Measurements from ENCODE around the gene DIS3L2.

The DIS3L2 gene

DNA sequence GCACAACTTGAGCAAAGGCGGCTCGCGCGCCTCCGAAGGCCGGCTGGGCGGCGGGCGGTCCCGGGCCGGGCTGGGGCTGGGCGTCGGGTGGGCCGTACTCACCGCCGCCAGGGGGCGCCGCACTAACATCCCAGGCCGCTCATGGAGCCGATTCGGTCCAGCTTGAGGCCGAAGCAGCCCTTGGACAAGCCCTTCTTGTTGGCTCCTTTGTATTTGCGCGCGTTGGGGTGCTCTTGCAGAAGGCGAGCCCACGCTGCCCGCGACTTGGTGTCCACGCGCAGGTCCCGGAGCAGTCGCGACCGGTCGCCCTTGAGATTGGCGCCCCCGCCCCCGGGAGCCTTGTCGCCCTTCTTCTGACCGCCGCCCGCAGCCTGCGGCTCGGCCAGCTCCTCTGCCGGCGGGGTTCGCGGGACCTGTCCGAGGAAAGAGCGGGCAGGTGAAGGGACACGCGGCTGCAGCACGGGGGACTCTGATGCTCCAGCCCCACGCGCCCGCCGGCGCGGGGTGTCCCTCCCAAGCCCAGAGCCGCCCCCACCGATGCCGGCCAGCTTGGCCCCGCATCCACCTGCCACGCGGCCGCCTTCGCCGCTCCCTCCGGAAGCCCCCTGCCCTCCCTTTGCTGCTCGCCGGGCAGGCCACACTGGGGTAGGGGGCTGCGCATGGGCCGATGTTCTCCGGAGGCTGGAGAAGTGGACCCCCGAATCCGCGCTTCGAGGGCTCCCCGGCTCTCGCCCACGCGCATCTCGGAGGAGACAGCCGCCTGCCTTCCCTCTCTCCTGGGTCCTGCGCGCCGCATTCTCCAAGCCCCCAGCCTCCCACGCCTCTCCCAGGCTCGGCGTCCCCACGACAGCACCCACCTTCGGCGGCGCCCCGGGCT is 36.0 kb upstream of the DIS3L2 start:
- ATAC-seq (replicated peaks), result peak; percentile 80 to 81
- Mint-ChIP-seq H3K36me3 (no peaks in the 10 kb centered on the region), H3K9me3 (no peaks in the 10 kb centered on the region), H3K4me3 (peak overlapping the region; percentile 72 to 75), H3K27me3 (peaks cover 55 to 61% of the 10 kb centered on the region in 2 donors), H3K4me1 (peaks cover 16 to 27% of the 10 kb centered on the region in 2 donors), H3K27ac (no peak overlapping the region)
- DNase-seq, result peak; percentile 59

DNA sequence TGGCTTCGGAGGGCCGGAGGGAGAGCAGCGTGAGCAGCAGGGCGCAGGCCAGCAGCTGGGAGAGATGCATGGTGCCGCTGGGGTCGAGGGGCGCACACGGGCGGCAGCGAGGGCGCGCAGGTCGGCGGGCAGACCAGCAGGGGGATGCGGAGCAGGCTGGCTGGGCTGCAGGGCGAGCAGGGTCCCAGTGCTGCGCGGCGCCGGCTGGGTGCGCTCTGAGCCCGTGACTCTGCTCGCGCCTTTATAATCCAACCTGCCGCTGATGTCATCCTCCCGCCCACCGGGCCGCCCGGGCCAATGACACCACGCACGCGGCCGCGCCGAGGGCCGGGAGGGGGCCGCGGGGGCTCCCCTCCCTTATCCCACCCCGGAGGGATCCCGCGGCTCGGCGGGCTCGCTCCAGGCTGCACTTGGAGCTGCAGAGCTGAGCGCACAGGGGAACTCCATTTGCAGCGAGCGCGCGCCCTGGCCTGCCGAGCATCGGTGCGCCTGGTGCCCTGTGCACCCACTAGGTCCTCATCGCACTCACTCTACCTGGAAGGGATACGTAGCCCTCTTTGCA is 35.3 kb upstream of the DIS3L2 start, which contains the start of gene NPPC:
TSS of gene NPPC (minus strand) at position 217 of the 562 bp plus-strand sequence. CDS start at position 70, 147 bp downstream.
- no peaks in the 10 kb centered on the region for H3K36me3 Mint-ChIP-seq
- DNase-seq, result peak; percentile 29
- no peaks in the 10 kb centered on the region for H3K9me3 Mint-ChIP-seq
- peaks cover 55 to 67% of the 10 kb centered on the region in 2 donors for H3K27me3 Mint-ChIP-seq
- peak within 1 kb of the TSS; percentile 72 to 75 for H3K4me3 Mint-ChIP-seq
- peaks cover 16 to 27% of the 10 kb centered on the region in 2 donors for H3K4me1 Mint-ChIP-seq
- peak; percentile 65 to 73 for ATAC-seq (replicated peaks)
- H3K27ac Mint-ChIP-seq, result peak within 1 kb of the TSS; percentile 22

DNA sequence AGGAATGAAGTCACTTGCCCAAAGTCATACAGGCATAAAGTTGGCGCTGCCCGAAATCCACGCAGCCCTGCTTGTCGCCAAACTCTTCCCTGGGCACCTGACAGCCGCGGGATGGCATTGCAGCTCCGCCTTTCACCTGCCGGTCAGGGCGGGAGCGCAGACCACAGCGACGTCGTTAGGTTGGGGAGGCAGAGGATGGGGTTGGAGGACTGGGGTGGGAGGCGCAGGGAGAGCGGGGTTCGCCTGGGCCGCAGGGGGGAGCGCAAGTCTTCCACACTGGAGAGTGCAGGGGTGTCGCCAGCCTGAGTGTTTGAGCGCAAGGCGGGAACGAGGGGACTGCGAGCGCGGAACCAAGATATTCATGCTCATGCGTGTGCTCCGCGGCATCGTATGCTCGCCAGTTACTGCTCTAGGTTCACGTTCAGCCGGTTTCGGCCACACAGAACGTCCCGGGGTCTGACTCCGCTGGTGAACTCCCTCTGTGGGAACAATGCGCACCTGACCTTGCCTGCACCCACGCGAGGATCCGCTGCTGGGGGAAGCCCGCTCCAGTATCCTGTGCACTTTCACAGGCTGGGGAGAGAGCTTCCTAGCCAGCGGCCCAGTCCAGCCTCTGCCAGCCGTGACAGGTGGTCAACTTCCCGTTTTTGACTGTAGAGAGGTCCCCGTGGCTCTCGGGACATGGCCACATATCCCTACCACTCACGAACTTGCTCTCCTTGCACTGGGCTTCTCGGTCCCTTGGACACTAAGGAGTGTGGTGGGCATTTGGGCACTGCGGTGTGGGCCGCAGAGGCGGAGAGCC is 34.5 kb upstream of the DIS3L2 start:
- ATAC-seq (replicated peaks), result peak; percentile 7 to 29
- peak overlapping the region; percentile 72 to 75 for H3K4me3 Mint-ChIP-seq
- DNase-seq, result peak; percentile 18
- H3K4me1 Mint-ChIP-seq, result peaks cover 16 to 27% of the 10 kb centered on the region in 2 donors
- peaks cover 55 to 67% of the 10 kb centered on the region in 2 donors for H3K27me3 Mint-ChIP-seq
- no peaks in the 10 kb centered on the region for H3K9me3 Mint-ChIP-seq
- H3K36me3 Mint-ChIP-seq, result no peaks in the 10 kb centered on the region
- peak overlapping the region; percentile 22 for H3K27ac Mint-ChIP-seq

DNA sequence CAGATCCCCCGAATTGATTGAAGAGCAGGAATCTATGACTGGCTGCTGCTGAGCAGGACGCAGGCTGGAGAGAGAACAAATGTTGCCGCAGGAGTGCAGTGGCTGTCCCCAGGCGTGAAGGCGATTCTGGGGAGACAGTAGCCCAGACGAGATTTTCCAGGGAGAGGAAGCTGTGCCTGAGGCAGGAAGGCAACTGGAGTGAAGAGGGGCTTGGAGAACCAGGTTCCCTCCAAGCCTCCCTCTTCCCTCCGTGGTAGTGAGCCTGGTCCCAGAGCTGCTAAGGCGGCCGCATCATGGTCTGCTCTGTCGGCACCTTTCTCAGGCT is 34.0 kb upstream of the DIS3L2 start:
- Mint-ChIP-seq H3K27me3 (peaks cover 50 to 63% of the 10 kb centered on the region in 2 donors), H3K9me3 (no peaks in the 10 kb centered on the region), H3K4me3 (no peak overlapping the region), H3K27ac (no peak overlapping the region), H3K36me3 (no peaks in the 10 kb centered on the region), H3K4me1 (peaks cover 16 to 27% of the 10 kb centered on the region in 2 donors)
- DNase-seq (no peak), ATAC-seq (replicated peaks) (no peak)

DNA sequence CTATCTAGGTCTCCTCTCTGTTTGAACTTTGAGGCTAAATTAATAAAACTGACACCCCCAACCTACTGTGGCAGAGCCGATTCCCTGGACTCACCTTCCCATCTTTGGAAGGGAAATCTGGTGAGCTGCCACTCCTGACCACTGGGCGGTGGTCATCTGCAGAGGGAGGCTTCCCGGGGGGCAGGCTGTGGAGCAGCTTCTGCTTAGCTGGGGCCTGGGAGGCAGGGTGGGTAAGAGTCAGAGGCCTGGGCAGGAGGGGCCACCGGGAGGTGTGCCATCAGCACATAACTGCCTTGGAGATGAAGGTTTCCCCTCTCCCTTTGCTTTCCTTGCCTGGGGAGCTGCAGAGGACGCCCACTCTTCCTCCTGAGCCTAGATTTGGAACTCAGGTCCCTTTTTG is 33.0 kb upstream of the DIS3L2 start:
- H3K36me3 Mint-ChIP-seq, result no peaks in the 10 kb centered on the region
- no peak for ATAC-seq (replicated peaks)
- H3K4me3 Mint-ChIP-seq, result no peak overlapping the region
- no peak overlapping the region for H3K27ac Mint-ChIP-seq
- peaks cover 21 to 31% of the 10 kb centered on the region in 2 donors for H3K4me1 Mint-ChIP-seq
- no peak for DNase-seq
- peaks cover 54 to 61% of the 10 kb centered on the region in 2 donors for H3K27me3 Mint-ChIP-seq
- no peaks in the 10 kb centered on the region for H3K9me3 Mint-ChIP-seq

GRCh38 chr2:231928901-231929725 is 32.4 kb upstream of the DIS3L2 start:
- no peak overlapping the region for H3K4me3 Mint-ChIP-seq

GRCh38 chr2:231929961-231930592 is 31.4 kb upstream of the DIS3L2 start:
- H3K4me1 Mint-ChIP-seq, result peaks cover 21 to 27% of the 10 kb centered on the region in 2 donors
- peaks cover 42 to 50% of the 10 kb centered on the region in 2 donors for H3K27me3 Mint-ChIP-seq
- no peaks in the 10 kb centered on the region for H3K36me3 Mint-ChIP-seq
- H3K4me3 Mint-ChIP-seq, result no peak overlapping the region
- no peak for DNase-seq
- no peak for ATAC-seq (replicated peaks)
- H3K9me3 Mint-ChIP-seq, result no peaks in the 10 kb centered on the region
- H3K27ac Mint-ChIP-seq, result no peak overlapping the region

More at GRCh38 chr2:231928901-231929725, 32.4 kb upstream of the DIS3L2 start:
- H3K27me3 Mint-ChIP-seq, result peaks cover 48 to 55% of the 10 kb centered on the region in 2 donors
- H3K4me1 Mint-ChIP-seq, result peaks cover 22 to 31% of the 10 kb centered on the region in 2 donors
- ATAC-seq (replicated peaks) (no peak), DNase-seq (no peak)
- no peaks in the 10 kb centered on the region for H3K36me3 Mint-ChIP-seq
- no peaks in the 10 kb centered on the region for H3K9me3 Mint-ChIP-seq
- no peak overlapping the region for H3K27ac Mint-ChIP-seq

DNA sequence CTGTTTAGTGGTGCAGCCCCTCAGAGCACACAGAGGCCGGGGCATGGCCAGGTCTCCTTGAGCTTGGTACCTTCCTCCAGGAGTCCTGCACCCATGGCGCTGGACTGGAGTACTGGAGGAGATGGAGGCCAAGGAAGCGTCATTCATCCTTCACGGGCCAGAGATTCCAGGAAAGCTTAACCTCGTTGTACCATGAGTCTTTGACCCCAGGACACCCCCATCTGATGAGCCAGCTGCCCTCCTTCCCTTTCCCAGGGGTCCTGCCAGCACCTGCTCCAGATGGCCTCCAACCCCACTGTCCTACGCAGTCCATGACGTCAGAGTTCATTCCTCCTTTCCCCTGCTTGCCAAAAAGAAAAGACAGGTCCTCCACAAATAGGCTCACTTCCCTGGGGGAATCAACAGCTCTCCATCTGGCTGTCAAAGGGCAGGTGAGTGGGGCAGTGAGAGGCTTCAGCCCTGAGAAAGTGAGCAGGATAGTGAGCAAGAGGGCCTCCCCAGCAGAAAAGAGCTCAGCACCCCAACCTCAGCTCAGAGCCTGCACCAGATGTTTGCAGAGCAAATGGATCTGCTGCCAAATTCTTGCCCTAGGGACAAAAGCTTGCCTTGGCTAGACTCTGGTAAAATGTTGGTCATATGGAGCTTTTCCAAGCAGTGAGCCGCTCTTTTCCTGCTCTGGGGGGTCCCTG is 30.8 kb upstream of the DIS3L2 start:
- peaks cover 42 to 49% of the 10 kb centered on the region in 2 donors for H3K27me3 Mint-ChIP-seq
- ATAC-seq (replicated peaks) (no peak), DNase-seq (no peak)

DNA sequence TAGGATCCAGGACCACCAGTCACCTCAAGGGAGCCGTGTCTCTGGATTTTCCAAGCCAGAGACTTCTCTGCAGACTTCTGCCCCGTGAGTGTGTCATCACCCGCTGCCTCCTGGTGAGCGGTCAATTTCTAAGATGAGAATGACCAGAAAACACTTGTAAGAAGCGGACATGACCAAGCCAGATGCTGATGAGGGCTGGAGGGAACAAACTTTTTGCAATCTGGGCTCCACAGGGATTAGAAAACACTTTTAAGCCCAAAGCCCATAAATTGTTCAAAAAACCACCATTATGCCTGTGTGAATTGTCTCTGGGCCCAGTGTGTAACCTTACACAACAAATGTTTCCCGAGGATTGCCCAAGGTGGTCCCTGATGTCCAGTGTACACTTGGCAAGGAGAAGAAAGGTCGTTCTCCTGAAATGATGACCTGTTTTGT is 30.0 kb upstream of the DIS3L2 start:
- Mint-ChIP-seq H3K4me1 (peaks cover 18 to 20% of the 10 kb centered on the region in 2 donors), H3K27ac (no peak overlapping the region), H3K4me3 (no peak overlapping the region), H3K9me3 (no peaks in the 10 kb centered on the region), H3K36me3 (no peaks in the 10 kb centered on the region), H3K27me3 (peaks cover 40 to 43% of the 10 kb centered on the region in 2 donors)
- DNase-seq (no peak), ATAC-seq (replicated peaks) (no peak)

More for the DNA sequence above, 30.8 kb upstream of the DIS3L2 start:
- no peak overlapping the region for H3K27ac Mint-ChIP-seq
- H3K4me3 Mint-ChIP-seq, result no peak overlapping the region
- no peaks in the 10 kb centered on the region for H3K9me3 Mint-ChIP-seq
- H3K36me3 Mint-ChIP-seq, result no peaks in the 10 kb centered on the region
- peaks cover 21 to 26% of the 10 kb centered on the region in 2 donors for H3K4me1 Mint-ChIP-seq

DNA sequence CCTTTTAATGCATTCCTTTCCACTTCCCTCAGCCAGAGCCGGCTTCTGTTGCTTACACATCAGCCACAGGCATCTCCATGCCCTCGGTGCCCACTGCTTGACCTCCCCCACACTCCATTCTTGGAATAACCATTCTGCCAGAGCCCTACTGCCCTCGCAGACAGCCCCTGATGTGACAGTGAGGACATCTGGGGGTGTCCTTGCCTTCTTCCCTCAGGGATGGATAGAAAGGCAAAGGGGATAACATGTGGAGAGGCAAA is 28.9 kb upstream of the DIS3L2 start:
- peaks cover 29 to 32% of the 10 kb centered on the region in 2 donors for H3K27me3 Mint-ChIP-seq
- no peak for ATAC-seq (replicated peaks)

GRCh38 chr2:231932985-231933915 is 28.3 kb upstream of the DIS3L2 start:
- H3K4me1 Mint-ChIP-seq, result peaks cover 10 to 11% of the 10 kb centered on the region in 2 donors
- H3K27me3 Mint-ChIP-seq, result peaks cover 23 to 28% of the 10 kb centered on the region in 2 donors
- no peak overlapping the region for H3K4me3 Mint-ChIP-seq
- H3K36me3 Mint-ChIP-seq, result no peaks in the 10 kb centered on the region
- no peak overlapping the region for H3K27ac Mint-ChIP-seq
- DNase-seq (no peak), ATAC-seq (replicated peaks) (no peak)
- no peaks in the 10 kb centered on the region for H3K9me3 Mint-ChIP-seq

More for the DNA sequence above, 28.9 kb upstream of the DIS3L2 start:
- Mint-ChIP-seq H3K9me3 (no peaks in the 10 kb centered on the region), H3K27ac (no peak overlapping the region), H3K4me3 (no peak overlapping the region), H3K36me3 (no peaks in the 10 kb centered on the region), H3K4me1 (peaks cover 10 to 11% of the 10 kb centered on the region in 2 donors)
- no peak for DNase-seq

DNA sequence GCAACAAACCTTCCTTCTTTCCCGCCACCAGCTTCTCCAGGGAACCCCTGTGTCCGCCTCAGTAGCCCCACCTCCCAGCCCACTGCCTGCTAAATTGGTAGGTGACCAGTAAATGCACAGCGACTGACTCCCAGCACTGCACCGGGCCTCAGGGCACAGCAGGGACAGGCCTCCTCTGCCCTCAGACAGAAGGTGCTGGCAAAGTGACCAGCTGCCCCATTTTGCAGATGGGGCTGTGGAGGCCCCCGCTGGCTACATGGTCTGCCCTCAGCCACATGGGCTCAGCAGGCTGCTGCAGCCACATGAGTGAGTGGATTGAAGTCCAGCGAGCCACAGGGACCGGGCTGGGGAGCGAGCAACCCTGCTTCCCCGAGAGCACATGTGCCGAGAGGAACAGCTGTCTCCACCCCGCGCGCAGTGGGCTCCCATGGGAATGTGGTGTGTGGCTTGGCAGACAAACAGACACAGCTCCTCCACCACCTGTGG is 27.6 kb upstream of the DIS3L2 start:
- H3K27ac Mint-ChIP-seq, result no peak overlapping the region
- H3K4me1 Mint-ChIP-seq, result peaks cover 10 to 11% of the 10 kb centered on the region in 2 donors
- no peaks in the 10 kb centered on the region for H3K36me3 Mint-ChIP-seq
- no peaks in the 10 kb centered on the region for H3K9me3 Mint-ChIP-seq
- H3K27me3 Mint-ChIP-seq, result peaks cover 20 to 23% of the 10 kb centered on the region in 2 donors
- H3K4me3 Mint-ChIP-seq, result no peak overlapping the region
- DNase-seq (no peak), ATAC-seq (replicated peaks) (peak; percentile 69 to 74)
